Astrocyte (in vitro differentiated cells and primary cell): ENCODE measurements around the gene FOLR1. TPM values are rescaled to one million over a fixed set of nuclear protein-coding genes. Genes with fewer than 3 reads are reported as not detected.

Experiments
- DNase-seq: peaks from one replicate; pipeline ENCODE4 v3.0.0-alpha.2; 2010; ENCODE audit warnings: low read depth
- FAIRE-seq: peaks from 2 replicates; lab custom pipeline; 2011; peaks lifted over from hg19 to GRCh38; lab: Jason Lieb, UNC
- H2AFZ ChIP-seq: 2 replicates; pipeline ENCODE4 v1.6.0; 2012; ENCODE audit warnings: low read depth, low read length, inconsistent platforms
- H3K27ac ChIP-seq: 2 replicates; pipeline ENCODE4 v1.5.1; 2011; ENCODE audit warnings: low read depth, low read length, inconsistent platforms
- H3K27me3 ChIP-seq: 2 replicates; pipeline ENCODE4 v1.6.0; 2011; ENCODE audit warnings: low read length, inconsistent platforms; ENCODE audit not compliant: insufficient read depth
- H3K36me3 ChIP-seq: 2 replicates; pipeline ENCODE4 v1.5.1; 2011; ENCODE audit warnings: low read length, inconsistent platforms; ENCODE audit not compliant: insufficient read depth
- H3K4me1 ChIP-seq: 2 replicates; pipeline ENCODE4 v1.5.1; 2011; ENCODE audit warnings: low read length, inconsistent platforms; ENCODE audit not compliant: insufficient read depth
- H3K4me2 ChIP-seq: 2 replicates; pipeline ENCODE4 v1.6.0; 2012; ENCODE audit warnings: low read length, inconsistent platforms
- H3K4me3 ChIP-seq: 2 replicates; pipeline ENCODE4 v1.5.1; 2011; ENCODE audit warnings: low read depth, mild to moderate bottlenecking, low read length, inconsistent platforms; ENCODE audit not compliant: insufficient read depth
- H3K79me2 ChIP-seq: 2 replicates; pipeline ENCODE4 v1.6.0; 2012; ENCODE audit warnings: mild to moderate bottlenecking, low read length, inconsistent platforms; ENCODE audit not compliant: insufficient read depth
- H3K9ac ChIP-seq: 2 replicates; pipeline ENCODE4 v1.6.0; 2012; ENCODE audit warnings: mild to moderate bottlenecking, low read length, inconsistent platforms
- H3K9me3 ChIP-seq: 2 replicates; pipeline ENCODE4 v1.5.1; 2012; ENCODE audit warnings: low read depth, mild to moderate bottlenecking, low read length, inconsistent platforms; ENCODE audit not compliant: insufficient read depth
- H4K20me1 ChIP-seq: 2 replicates; pipeline ENCODE4 v1.6.0; 2012; ENCODE audit warnings: low read length, inconsistent platforms; ENCODE audit not compliant: insufficient read depth
- H3K27ac Mint-ChIP-seq: one replicate; pipeline ENCODE4 v1.8.0; 2021; ENCODE audit warnings: mild to moderate bottlenecking, mixed read lengths; ENCODE audit not compliant: unreplicated experiment
- H3K27me3 Mint-ChIP-seq: one replicate; pipeline ENCODE4 v1.8.0; 2021; ENCODE audit warnings: low read depth, mixed read lengths; ENCODE audit not compliant: unreplicated experiment
- H3K36me3 Mint-ChIP-seq: one replicate; pipeline ENCODE4 v1.8.0; 2021; ENCODE audit warnings: low read depth, mixed read lengths; ENCODE audit not compliant: unreplicated experiment
- H3K4me1 Mint-ChIP-seq: one replicate; pipeline ENCODE4 v1.8.0; 2021; ENCODE audit warnings: low read depth, mixed read lengths; ENCODE audit not compliant: unreplicated experiment
- H3K4me3 Mint-ChIP-seq: one replicate; pipeline ENCODE4 v1.8.0; 2021; ENCODE audit warnings: mild to moderate bottlenecking, moderate library complexity, mixed read lengths; ENCODE audit not compliant: unreplicated experiment
- H3K9me3 Mint-ChIP-seq: one replicate; pipeline ENCODE4 v1.8.0; 2021; ENCODE audit warnings: mild to moderate bottlenecking, mixed read lengths; ENCODE audit not compliant: unreplicated experiment
- EZH2 ChIP-seq: IDR thresholded peaks from 2 replicates; pipeline ENCODE4 v1.6.1; 2012; ENCODE audit warnings: mild to moderate bottlenecking, low read length, inconsistent platforms; ENCODE audit not compliant: insufficient read depth
- total RNA-seq: library from RNA; stranded (reverse); gene quantifications from 2 replicates; pipeline ENCODE4 v1.2.1, GENCODE V29; 2021
- TF ChIP-seq, protein P1 (sequence below): IDR thresholded peaks from 2 replicates; pipeline ENCODE4 v1.5.1; 2011; ENCODE audit warnings: low read depth, mild to moderate bottlenecking, inconsistent platforms, low read length, moderate library complexity; ENCODE audit not compliant: insufficient read depth

FOLR1 gene
- total RNA-seq, 1 donor from 2014 or later: 3.2 TPM

DNA sequence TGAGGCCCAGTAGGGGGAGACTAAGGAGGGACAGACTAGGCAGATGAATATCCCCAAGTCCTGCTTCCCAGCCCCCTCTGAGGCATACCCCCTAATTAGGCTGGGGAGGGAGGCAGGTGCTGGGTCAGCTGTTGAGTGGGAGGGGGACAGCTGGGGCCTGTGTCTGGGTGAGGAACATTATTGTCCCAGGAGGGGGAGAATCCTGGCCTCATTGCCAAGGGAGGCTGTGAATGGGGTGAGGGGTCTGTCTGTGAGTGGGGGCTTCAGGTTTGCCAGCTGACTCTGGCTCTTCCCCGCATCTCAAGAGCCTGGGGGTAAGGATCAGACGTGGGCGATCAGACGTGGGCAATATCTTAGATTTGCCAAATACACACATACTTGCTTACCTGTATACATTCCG, 34.8 kb downstream of the FOLR1 start:
- Histone ChIP-seq H3K9ac (peak overlapping the region; percentile 31), H3K36me3 (peaks cover 20% of the 10 kb centered on the region), H3K79me2 (peaks cover 65% of the 10 kb centered on the region), H3K27ac (no peak overlapping the region), H3K4me1 (peaks cover 28% of the 10 kb centered on the region), H3K27me3 (no peaks in the 10 kb centered on the region), H3K9me3 (no peaks in the 10 kb centered on the region), H2AFZ (no peak overlapping the region), H3K4me3 (no peak overlapping the region), H4K20me1 (peaks cover 67% of the 10 kb centered on the region), H3K4me2 (peak overlapping the region; percentile 98)
- H3K4me3 Mint-ChIP-seq: peak overlapping the region; percentile 98
- DNase-seq: no peak
- TF ChIP-seq, protein P1, sequence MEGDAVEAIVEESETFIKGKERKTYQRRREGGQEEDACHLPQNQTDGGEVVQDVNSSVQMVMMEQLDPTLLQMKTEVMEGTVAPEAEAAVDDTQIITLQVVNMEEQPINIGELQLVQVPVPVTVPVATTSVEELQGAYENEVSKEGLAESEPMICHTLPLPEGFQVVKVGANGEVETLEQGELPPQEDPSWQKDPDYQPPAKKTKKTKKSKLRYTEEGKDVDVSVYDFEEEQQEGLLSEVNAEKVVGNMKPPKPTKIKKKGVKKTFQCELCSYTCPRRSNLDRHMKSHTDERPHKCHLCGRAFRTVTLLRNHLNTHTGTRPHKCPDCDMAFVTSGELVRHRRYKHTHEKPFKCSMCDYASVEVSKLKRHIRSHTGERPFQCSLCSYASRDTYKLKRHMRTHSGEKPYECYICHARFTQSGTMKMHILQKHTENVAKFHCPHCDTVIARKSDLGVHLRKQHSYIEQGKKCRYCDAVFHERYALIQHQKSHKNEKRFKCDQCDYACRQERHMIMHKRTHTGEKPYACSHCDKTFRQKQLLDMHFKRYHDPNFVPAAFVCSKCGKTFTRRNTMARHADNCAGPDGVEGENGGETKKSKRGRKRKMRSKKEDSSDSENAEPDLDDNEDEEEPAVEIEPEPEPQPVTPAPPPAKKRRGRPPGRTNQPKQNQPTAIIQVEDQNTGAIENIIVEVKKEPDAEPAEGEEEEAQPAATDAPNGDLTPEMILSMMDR: no peak
- no peak for TF ChIP-seq EZH2
- H3K9me3 Mint-ChIP-seq: no peaks in the 10 kb centered on the region
- FAIRE-seq: no peak
- peaks cover 12% of the 10 kb centered on the region for H3K36me3 Mint-ChIP-seq
- H3K27ac Mint-ChIP-seq: peak overlapping the region; percentile 31
- H3K27me3 Mint-ChIP-seq: no peaks in the 10 kb centered on the region
- H3K4me1 Mint-ChIP-seq: peaks cover 16% of the 10 kb centered on the region

- H3K9me3 ChIP-seq: no peaks in the 10 kb centered on the region
- no peak overlapping the region for H2AFZ ChIP-seq
- peaks cover 75% of the 10 kb centered on the region for H4K20me1 ChIP-seq
- peaks cover 26% of the 10 kb centered on the region for H3K4me1 ChIP-seq
- H3K4me1 Mint-ChIP-seq: peaks cover 14% of the 10 kb centered on the region
- no peaks in the 10 kb centered on the region for H3K9me3 Mint-ChIP-seq
- H3K27ac Mint-ChIP-seq: no peak overlapping the region
- no peak for FAIRE-seq
- peaks cover 24% of the 10 kb centered on the region for H3K36me3 ChIP-seq
- H3K27me3 ChIP-seq: no peaks in the 10 kb centered on the region
- H3K4me3 ChIP-seq: no peak overlapping the region
- peak overlapping the region; percentile 98 for H3K4me2 ChIP-seq
- H3K36me3 Mint-ChIP-seq: peaks cover 17% of the 10 kb centered on the region
- peak; percentile 59 for DNase-seq
- no peak overlapping the region for H3K9ac ChIP-seq
- H3K79me2 ChIP-seq: peaks cover 67% of the 10 kb centered on the region
- no peak for TF ChIP-seq EZH2
- TF ChIP-seq, protein P1: no peak
- no peaks in the 10 kb centered on the region for H3K27me3 Mint-ChIP-seq
- H3K4me3 Mint-ChIP-seq: peak overlapping the region; percentile 98
- H3K27ac ChIP-seq: peak overlapping the region; percentile 7
Measured at GRCh38 chr11:72227316-72228228, 35.6 kb downstream of the FOLR1 start.
